ENCODE measurements around the gene ARHGAP24. TPM values are rescaled to one million over a fixed set of nuclear protein-coding genes. Genes with fewer than 3 reads are reported as not detected.

ARHGAP24 gene
- total and polyA plus RNA-seq, 3 donors from 2014 or later = 5.7 to 9.9 (median 9.4) TPM

GRCh38 chr4:85995361-85995760 lies 520.4 kb downstream of the ARHGAP24 start:
- WGBS, 2 donors = 90 to 92% methylated on average over 6 of the region's 6 CpGs

GRCh38 chr4:86001591-86001990 lies 526.6 kb downstream of the ARHGAP24 start:
- TF ChIP-seq POLR2A (IDR thresholded peaks at IDR 0.05) (no peak), CTCF (IDR thresholded peaks at IDR 0.05) (no peak)
- Histone ChIP-seq H3K4me3 (no peak overlapping the region), H3K27me3 (no peaks in the 10 kb centered on the region), H3K27ac (no peak overlapping the region), H3K4me1 (no peaks in the 10 kb centered on the region), H3K36me3 (ENCODE audit: low read depth, missing control alignments) (no peaks in the 10 kb centered on the region), H3K9me3 (no peaks in the 10 kb centered on the region)
- DNase-seq = no peak
- WGBS, 2 donors = 87 to 91% methylated on average over 2 of the region's 2 CpGs
- intact Hi-C loops (cut with DNase I; ENCODE audit: low total_unique reads) = no loop called here

More at GRCh38 chr4:85995361-85995760, 520.4 kb downstream of the ARHGAP24 start:
- no peak for TF ChIP-seq POLR2A (IDR thresholded peaks at IDR 0.05)
- no peak for TF ChIP-seq CTCF (IDR thresholded peaks at IDR 0.05)
- no peak for DNase-seq
- no peaks in the 10 kb centered on the region for H3K36me3 ChIP-seq (ENCODE audit: low read depth, missing control alignments)
- no peak overlapping the region for H3K27ac ChIP-seq
- intact Hi-C loops (cut with DNase I; ENCODE audit: low total_unique reads) = no loop called here
- H3K4me1 ChIP-seq = no peaks in the 10 kb centered on the region
- H3K4me3 ChIP-seq = no peak overlapping the region
- H3K27me3 ChIP-seq = no peaks in the 10 kb centered on the region
- no peaks in the 10 kb centered on the region for H3K9me3 ChIP-seq

GRCh38 chr4:86004030-86004429 lies 529.1 kb downstream of the ARHGAP24 start:
- 83 to 90% methylated on average over 2 of the region's 2 CpGs for WGBS, 2 donors
- TF ChIP-seq CTCF (IDR thresholded peaks at IDR 0.05) (no peak), POLR2A (IDR thresholded peaks at IDR 0.05) (no peak)
- intact Hi-C loops (cut with DNase I; ENCODE audit: low total_unique reads) = no loop called here

GRCh38 chr4:86006057-86006456 lies 531.1 kb downstream of the ARHGAP24 start:
- TF ChIP-seq POLR2A (IDR thresholded peaks at IDR 0.05) (no peak), CTCF (IDR thresholded peaks at IDR 0.05) (no peak)
- Histone ChIP-seq H3K9me3 (no peaks in the 10 kb centered on the region), H3K4me1 (no peaks in the 10 kb centered on the region), H3K27ac (no peak overlapping the region), H3K4me3 (no peak overlapping the region), H3K27me3 (no peaks in the 10 kb centered on the region), H3K36me3 (ENCODE audit: low read depth, missing control alignments) (no peaks in the 10 kb centered on the region)
- DNase-seq = no peak
- intact Hi-C loops (cut with DNase I; ENCODE audit: low total_unique reads) = no loop called here

More at GRCh38 chr4:86004030-86004429, 529.1 kb downstream of the ARHGAP24 start:
- DNase-seq = no peak
- Histone ChIP-seq H3K27me3 (no peaks in the 10 kb centered on the region), H3K36me3 (ENCODE audit: low read depth, missing control alignments) (no peaks in the 10 kb centered on the region), H3K4me3 (no peak overlapping the region), H3K27ac (no peak overlapping the region), H3K9me3 (no peaks in the 10 kb centered on the region), H3K4me1 (no peaks in the 10 kb centered on the region)

GRCh38 chr4:86007042-86007441 lies 532.1 kb downstream of the ARHGAP24 start:
- Histone ChIP-seq H3K4me1 (no peaks in the 10 kb centered on the region), H3K27me3 (no peaks in the 10 kb centered on the region), H3K27ac (no peak overlapping the region), H3K4me3 (no peak overlapping the region), H3K9me3 (no peaks in the 10 kb centered on the region), H3K36me3 (ENCODE audit: low read depth, missing control alignments) (no peaks in the 10 kb centered on the region)
- DNase-seq = no peak
- 96% methylated on average over 6 of the region's 6 CpGs for WGBS, 2 donors
- intact Hi-C loops (cut with DNase I; ENCODE audit: low total_unique reads) = no loop called here
- TF ChIP-seq POLR2A (IDR thresholded peaks at IDR 0.05) = no peak
- TF ChIP-seq CTCF (IDR thresholded peaks at IDR 0.05) = no peak
